CD4-positive, alpha-beta T cell treated with Interleukin-6 at 100 ng/mL for 8 hours (primary cell): ENCODE data around the gene SLC24A3.

ENCODE experiments used
- DNase-seq: peaks from one replicate; pipeline ENCODE4 v3.0.0-alpha.2; 2020; ENCODE audit warnings: mixed read lengths, low spot score

Gene SLC24A3

GRCh38 chr20:19714579-19714840, 502.1 kb downstream of the SLC24A3 start:
- no peak for DNase-seq

- DNase-seq, result no peak
These were observed 503.5 kb downstream of the SLC24A3 start for GRCh38 chr20:19715986-19716385.

GRCh38 chr20:19718880-19719279, 506.4 kb downstream of the SLC24A3 start:
- no peak for DNase-seq

GRCh38 chr20:19720991-19721390, 508.5 kb downstream of the SLC24A3 start:
- DNase-seq, result no peak

GRCh38 chr20:19723051-19723450, 510.6 kb downstream of the SLC24A3 start:
- DNase-seq, result no peak

- DNase-seq, result no peak
These were observed 511.5 kb downstream of the SLC24A3 start for GRCh38 chr20:19723813-19724430.

GRCh38 chr20:19725373-19725772, 512.9 kb downstream of the SLC24A3 start:
- no peak for DNase-seq

- DNase-seq, result no peak
These were observed 513.5 kb downstream of the SLC24A3 start for GRCh38 chr20:19725814-19726525.

GRCh38 chr20:19727251-19727847, 514.9 kb downstream of the SLC24A3 start:
- DNase-seq, result no peak

GRCh38 chr20:19729672-19730071, 517.2 kb downstream of the SLC24A3 start:
- DNase-seq, result no peak

GRCh38 chr20:19730706-19731105, 518.3 kb downstream of the SLC24A3 start:
- DNase-seq, result no peak

GRCh38 chr20:19734811-19735210, 522.4 kb downstream of the SLC24A3 start:
- DNase-seq, result no peak

- DNase-seq, result no peak
These were observed 523.0 kb downstream of the SLC24A3 start for GRCh38 chr20:19735446-19735845.

- DNase-seq, result no peak
These were observed 524.6 kb downstream of the SLC24A3 start for GRCh38 chr20:19737025-19737424.

GRCh38 chr20:19738951-19739350, 526.5 kb downstream of the SLC24A3 start:
- no peak for DNase-seq

- no peak for DNase-seq
These were observed 526.9 kb downstream of the SLC24A3 start for GRCh38 chr20:19739351-19739750.

GRCh38 chr20:19740512-19740911, 528.1 kb downstream of the SLC24A3 start:
- no peak for DNase-seq

GRCh38 chr20:19741924-19742323, 529.5 kb downstream of the SLC24A3 start:
- no peak for DNase-seq

- DNase-seq, result no peak
These were observed 530.7 kb downstream of the SLC24A3 start for GRCh38 chr20:19742974-19743639.

GRCh38 chr20:19743640-19743995, 531.2 kb downstream of the SLC24A3 start:
- no peak for DNase-seq

- DNase-seq, result no peak
These were observed 532.7 kb downstream of the SLC24A3 start for GRCh38 chr20:19745106-19745505.

GRCh38 chr20:19745584-19745983, 533.1 kb downstream of the SLC24A3 start:
- no peak for DNase-seq

- no peak for DNase-seq
These were observed 534.0 kb downstream of the SLC24A3 start for GRCh38 chr20:19746396-19746795.
